HG03354 (cell line): Measurements from ENCODE around the gene STK32C.

Source experiments
- ATAC-seq: cut with Tn5 transposase; IDR thresholded peaks from one replicate; pipeline ENCODE4 v1.9.1; 2021; ENCODE audit warnings: mild to moderate bottlenecking; ENCODE audit not compliant: unreplicated experiment, poor library complexity, severe bottlenecking

Gene STK32C

DNA sequence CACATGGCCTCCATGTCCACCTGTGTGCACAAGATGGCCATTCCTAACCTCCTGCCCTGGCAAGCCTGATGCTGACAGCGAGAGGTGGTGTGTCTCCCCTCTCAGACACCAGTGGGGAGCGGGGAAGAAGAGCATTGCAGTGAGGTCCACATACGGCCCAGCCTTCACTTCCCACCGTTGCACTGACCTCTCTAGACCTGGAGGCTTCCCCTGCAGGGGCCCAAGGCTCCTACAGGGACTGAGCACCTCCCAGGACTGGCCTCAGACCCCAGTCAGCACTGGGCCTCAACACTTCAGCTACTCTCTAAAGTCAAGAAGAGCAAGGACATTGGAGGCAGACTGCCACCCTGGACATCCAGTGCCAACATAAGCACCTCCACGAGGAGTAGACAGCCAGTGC, 15.9 kb downstream of the STK32C start:
- no peak for ATAC-seq

DNA sequence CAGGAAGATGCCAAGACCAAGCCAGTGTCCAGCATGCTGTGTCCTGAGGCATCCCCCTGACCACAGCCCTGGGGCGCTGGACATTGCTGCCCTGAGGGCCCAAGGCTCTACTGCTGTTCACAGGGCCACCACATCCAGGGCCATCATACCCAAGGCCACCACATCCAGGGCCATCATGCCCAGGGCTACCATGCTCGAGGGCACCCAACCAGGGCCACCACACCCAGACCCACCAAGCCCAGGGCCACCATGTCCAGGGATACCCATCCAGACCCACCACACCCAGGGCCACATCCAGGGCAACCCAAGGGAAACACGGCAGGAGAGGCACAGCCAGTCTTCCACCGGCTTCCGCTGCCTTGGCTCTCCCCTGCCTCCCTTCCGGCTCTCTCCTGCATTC, 17.1 kb downstream of the STK32C start:
- ATAC-seq = no peak

DNA sequence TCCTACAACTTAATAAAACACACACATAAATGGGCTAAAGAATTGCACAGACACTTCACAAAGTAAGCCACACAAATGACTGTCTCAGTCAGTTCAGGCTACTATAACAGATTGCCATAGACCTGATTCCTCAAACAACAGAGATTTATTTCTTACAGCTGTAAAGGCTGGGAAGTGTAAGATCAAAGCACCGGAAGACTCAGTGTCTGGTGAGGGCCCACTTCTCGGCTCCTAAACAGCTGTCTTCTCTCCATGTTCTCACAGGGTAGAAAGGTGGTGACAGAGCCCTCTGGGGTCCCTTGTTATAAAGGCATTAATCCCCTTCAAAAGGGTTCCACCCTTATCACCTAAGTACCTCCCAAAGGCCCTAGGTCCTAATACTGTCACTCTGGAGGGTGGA, 18.3 kb downstream of the STK32C start:
- ATAC-seq = no peak

DNA sequence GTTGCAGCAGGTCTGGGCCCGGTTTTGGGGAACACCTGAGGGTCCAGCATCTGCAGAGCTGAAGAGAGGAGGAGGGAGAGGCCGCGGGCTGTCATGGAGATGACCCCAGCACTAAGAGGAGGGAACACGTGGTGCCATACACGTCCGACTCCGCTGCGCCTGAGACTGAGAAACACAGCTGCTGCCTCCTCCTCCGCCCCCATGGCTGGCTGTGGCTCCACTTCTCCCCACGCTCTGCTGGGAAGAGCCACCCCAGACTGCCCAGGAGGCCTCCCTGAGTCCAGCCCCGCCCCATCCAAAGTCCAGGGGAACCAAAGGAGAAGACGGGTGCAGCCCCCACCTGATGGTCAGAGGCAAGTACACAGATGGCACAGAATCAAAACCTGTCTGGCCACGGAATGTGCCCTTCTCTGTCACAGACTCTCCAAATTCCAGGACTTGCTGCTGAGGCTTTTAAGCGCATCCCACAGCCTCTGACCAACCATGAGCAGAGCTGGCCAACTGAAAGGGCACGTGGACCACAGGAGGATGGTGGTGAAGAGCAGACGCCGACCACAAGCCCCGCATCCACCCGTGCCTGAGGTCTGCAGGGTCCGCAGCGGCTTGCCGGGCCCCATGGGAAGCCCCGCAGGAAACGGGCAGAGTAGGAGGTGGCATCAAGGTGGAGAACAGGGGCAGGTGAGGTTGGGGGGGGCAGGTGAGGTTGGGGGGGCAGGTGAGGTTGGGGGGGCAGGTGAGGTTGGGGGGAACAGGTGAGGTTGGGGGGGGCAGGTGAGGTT, 24.0 kb downstream of the STK32C start:
- ATAC-seq = no peak

DNA sequence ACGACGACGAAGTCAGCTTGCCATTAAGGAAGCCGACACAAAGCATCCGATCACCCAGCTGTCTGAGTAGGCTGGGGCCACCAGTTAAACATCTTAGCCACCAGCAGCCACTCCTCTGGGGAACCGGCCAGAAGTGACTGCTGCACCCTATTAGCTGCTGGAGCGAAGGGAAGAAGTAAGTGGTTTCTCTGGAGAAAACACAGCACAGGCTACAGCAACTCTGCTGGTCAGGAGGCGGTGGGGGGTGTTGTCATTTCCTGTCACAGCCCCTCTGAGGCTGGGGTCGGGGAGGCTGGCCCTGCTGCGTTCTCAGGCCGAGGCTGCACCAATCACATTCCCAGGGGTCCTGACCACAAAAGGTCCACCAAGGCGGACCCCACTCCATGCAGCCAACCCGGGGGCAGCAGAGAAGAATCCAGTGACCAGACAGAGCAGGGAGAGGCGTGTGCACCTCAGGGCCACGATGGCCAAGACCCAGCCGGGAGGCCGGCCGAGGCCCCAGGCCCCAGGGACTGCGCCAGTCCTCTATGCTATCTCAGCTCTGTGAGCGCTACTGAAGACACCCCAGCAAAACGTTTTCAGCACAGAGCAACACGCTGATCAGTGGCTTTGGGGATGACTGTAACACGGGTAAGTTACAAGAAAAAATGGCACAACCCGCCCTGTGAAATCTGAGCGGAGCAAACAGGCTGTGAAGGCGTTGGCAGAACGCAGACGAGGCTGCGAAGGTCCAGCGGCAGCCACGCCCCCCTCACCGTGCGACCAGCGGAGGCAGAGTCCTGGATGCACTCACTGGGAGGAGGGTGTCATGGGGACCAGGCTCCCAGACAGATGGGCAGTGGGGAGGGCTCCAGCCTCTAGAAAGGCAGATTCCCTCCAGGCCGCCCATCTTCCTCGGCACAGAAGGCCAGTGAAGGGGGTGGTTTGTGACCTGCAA, 24.8 kb downstream of the STK32C start:
- no peak for ATAC-seq

DNA sequence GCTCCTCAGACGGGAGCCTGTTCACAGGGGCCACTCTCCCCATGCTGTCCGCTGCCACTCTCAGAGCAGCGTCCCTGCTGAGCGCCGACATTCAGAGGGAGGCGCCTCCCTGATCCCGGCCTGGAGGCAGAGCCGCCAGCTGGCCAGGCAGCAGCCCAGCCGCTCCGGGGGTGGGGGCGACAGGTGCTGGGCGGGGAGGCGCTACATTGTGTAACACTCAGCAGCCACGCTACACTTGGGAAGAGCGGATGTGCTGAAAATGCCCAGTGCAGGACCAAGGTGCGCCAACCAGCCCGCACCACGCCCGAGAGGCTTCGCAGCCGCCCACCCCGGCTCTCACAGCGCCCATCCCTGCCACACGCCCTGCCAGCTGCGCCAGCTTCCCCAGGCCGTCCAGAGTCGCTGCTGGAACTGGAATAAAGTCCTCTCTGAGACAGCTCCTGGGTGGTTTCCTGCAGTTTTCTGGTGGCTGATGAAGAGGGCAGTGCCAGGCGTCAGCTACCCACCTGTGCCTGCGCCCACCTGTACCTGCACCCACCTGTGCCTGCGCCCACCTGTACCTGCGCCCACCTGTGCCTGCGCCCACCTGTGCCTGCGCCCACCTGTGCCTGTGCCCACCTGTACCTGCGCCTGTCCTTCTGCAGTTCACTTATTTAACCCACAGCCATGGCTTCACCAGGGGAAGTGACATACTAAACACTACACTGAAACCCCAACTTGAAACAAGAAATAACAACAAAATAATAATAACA, 25.7 kb downstream of the STK32C start:
- ATAC-seq = no peak

DNA sequence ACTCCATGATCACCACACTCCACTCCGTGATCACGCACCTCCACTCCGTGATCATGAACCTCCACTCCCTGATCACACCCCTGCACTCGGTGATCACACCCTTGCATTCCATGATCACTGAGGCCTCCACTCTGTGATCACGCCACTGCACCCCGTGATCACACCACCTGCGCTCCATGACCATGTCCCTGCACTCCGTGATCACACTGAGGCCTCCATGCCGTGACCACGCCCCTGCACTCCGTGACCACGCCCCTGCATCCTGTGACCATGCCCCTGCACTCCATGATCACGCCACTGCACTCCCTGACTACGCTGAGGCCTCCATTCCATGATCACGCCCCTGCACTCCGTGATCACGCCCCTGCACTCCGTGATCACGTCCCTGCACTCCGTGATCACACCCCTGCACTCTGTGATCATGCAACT, 27.1 kb downstream of the STK32C start:
- no peak for ATAC-seq

DNA sequence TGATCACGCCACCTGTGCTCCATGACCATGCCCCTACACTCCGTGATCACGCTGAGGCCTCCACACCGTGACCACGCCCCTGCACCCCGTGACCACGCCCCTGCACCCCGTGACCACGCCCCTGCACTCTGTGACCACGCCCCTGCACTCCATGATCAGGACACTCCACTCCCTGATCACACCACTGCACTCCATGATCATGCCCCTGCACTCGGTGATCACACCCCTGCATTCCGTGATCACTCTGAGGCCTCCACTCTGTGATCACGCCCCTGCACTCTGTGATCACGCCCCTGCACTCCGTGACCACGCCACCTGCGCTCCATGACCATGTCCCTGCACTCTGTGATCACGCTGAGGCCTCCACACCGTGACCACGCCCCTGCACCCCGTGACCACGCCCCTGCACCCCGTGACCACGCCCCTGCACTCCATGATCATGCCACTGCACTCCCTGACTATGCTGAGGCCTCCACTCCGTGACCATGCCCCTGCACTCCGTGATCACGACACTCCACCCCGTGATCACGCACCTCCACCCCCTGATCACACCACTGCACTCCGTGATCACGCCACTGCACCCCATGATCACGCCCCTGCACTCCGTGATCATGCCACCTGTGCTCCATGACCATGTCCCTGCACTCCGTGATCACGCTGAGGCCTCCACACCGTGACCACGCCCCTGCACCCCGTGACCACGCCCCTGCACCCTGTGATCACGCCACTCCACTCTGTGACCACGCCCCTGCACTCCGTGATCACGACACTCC, 27.7 kb downstream of the STK32C start:
- ATAC-seq = no peak

DNA sequence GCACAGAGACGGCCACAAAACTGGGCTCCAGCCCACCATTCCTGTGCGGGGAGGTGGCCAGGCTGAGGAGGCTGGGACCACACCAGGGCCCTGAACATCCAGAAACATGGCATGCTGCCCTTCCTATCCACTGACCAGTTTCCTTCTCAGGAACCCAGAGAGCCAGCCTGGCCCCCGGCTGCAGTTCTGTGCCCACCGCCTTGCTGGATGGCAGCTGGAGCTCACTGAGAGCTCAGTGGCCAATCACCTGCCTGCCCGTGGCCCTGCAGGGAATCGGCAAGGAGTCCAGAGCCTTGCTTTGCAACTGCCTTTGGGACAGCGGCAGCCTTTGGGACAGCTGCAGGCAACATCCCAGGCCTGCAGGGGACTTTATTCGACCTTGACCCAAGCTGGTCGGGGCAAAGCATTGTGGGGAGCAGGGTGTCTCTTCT, 30.4 kb downstream of the STK32C start:
- no peak for ATAC-seq

DNA sequence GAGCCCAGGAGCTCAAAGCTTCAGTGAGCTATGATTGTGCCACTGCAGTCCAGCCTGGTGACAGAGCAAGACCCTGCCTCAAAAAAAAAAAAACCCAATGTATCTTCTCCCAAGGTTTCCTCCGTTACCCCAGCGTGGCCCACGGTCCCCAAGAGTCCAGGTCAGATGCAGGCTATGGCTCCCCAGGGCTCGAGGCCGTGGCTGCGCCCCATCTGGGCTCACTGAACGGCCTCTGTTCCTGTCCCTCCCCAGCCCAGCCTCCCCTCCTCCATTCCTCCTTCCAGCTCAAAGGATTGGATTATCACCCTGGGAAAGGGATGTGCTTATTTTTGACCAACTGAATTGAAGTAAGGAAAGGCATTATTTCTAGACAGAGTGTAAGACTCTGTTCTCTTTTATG, 31.0 kb downstream of the STK32C start:
- ATAC-seq = no peak

DNA sequence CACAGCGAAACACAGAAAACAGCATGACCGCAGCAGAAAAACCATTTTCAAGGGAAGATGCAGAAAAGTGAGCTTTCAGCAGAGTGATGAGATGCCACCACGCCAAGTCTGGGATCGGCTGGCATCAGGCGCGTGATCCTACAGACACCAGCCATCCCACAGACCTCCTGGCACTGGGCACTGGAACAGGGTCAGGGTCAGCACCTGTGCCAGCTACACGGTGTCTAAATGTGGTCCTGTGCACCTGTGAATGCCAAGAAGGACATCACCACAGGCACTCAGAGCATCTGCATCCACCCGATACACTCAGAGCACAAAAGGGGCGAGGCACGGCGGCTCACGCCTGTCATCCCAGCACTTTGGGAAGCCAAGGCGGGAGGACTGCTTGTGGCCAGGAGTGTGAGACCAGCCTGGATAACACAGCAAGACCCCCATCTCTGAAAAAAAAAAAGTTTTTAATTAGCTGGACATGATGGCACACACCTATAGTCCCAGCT, 31.5 kb downstream of the STK32C start:
- ATAC-seq = no peak

DNA sequence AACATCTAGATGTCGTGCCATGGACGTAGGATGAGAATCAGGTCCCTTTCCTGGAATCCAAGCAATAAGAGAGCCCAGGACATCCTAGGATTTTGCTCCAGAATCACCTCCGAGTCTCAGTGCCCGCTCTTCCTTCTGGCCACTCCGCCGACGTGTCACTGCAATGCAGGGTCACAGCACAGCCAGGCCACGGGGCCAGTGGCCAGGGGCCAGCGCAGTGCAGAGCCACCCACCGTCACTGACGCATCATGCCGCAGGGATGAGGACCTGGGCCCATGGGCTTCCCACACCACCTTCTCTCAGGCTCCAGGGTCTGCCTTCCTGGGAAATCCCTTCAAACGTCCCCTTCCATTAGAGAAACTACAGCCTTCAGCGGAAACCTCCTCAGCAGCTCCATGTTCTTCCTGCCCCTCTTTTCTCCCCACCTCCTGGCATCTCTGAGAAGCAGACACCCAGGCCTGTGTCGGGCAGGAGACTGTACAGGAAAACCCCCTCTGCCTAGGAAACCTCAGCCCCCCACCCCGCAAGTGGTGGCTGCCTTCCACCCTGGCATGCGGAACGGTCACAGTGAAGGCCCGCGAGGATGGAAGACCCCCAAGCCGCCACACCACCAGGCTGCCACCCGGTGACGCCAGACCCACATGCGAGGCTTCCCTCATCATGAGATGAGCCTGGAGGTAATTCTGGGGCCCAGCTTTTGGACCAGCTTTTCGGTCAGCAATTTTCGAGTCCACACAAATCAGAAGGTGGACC, 32.1 kb downstream of the STK32C start:
- no peak for ATAC-seq

DNA sequence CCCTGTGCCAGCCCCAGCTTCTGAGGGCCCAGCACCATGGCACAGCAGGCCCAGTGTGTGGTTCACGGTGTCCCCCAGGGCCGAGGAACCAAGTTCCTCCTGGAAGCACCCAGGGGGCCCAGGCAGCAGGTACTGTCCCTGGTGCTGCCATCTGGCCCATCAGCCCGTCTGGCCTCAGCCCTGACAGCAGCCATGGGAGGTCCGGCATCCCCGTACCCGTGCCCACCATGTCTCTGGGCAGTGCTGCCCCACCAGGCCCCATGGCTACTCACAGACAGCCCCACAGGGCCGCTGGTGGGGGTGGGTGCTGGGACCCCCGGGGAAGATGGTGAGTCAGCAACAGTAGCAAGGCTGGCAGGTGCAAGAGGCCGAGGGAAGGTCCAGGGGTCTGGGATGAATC, 32.8 kb downstream of the STK32C start:
- ATAC-seq = no peak

DNA sequence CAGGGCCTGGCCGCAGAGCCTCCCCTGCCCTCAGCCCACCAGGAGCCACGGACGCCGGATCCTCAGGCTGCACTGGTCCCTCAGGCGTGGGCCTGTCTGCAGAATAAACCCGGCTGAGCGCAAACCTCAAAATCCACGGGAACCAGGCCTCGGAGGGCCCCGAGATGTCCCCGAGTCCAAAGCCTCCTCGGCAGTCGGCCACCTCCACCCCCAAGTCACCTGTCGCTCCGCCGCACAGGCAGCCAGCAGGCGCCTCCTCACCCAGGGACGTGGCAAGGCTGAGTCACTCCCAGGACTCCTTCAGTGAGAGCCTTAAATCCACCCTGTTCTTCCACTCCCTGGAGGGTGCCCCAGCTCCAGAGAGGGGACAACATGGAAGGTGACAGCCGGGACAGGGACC, 33.2 kb downstream of the STK32C start:
- ATAC-seq = no peak

DNA sequence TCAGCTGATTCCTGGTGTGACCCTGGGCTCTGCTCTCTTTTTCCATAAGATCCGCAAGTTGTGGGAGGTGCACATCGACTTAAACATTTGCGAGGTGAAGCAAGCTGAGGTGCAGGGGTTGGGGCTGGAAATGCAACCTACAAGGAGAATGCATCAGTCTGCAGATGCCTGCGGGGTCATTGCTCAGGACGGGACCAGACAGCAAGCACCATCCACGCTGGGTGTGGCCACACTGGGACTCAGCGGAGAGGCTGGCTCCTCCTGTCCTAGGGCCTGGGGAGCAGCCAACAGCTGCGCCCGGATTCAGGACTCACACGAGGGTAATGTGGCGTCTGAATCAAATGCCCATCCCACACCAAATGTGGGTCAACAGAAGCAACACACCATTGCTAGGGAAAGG, 33.8 kb downstream of the STK32C start:
- no peak for ATAC-seq

DNA sequence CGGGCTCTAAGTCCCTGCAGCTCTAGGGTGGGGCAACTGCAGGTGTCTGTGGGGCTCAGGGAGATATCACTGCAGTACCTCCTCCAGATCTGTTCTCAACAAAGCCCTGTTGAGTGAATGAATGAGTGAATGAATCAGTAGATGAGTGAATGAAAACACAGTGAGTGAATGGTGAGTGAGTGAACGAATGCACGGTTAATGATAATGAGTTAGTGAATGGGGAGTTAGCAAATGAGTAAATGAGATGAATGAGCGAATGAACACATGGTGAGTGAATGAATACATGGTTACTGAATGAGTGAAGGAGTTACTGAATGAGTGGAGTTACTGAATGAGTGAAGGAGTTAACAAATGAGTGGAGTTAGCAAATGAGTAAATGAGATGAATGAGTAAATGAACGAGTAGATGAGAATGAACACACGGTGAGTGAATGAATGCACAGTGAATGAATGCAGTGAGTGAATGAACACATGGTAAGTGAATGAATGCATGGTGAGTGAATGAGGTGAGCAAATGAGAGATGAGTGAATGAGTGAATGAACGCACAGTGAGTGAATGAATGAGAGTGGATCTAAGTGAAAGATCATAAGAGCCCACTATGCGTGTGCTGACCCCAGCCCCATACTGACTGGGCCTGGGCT, 34.3 kb downstream of the STK32C start:
- no peak for ATAC-seq

DNA sequence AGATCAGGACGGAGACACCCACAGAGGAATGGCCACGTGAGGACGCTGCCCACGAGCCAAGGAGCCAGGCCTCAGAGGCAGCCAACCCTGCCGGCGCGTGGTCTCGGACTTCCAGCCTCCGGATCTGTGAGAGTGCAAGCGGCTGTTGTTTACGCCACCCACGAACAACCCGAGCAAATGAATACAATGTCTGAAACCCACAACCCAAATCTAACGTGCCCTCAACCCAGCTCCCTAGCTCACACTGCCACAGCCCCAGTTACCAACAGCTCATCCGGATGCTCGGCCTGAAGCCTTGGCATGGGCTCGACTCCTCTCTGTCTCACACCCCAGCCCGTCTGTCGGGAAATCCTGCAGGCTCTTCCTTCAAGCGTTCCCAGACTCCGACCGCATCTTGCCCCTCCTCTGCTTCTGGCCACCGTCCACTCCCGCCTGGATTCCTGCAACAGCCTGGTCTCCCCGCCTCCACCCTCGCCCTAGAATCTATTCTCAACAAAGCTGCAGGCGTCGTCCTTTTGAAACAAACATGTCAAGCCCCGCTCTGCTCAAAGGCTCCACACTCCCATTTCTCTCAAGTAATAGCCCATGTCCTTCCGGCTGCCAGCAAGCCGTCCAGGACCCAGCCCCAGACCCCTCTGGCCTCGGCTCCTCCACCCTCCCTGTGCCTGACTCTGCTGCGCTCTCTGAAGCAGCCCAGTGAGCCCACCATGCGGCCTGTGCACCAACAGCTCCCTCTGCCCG, 35.3 kb downstream of the STK32C start:
- ATAC-seq = no peak
